ENCODE results near the gene KDM4C.

GRCh38 chr9:7135735-7136134 is 378.0 kb downstream of the KDM4C start:
- TF ChIP-seq USF2 (IDR thresholded peaks at IDR 0.05) (no peak), BHLHE40 (IDR thresholded peaks at IDR 0.05; ENCODE audit: low read depth, low read length) (no peak), ZSCAN20 (CRISPR knock-in tag; IDR thresholded peaks at IDR 0.05) (no peak), CTCF (IDR thresholded peaks at IDR 0.05) (no peak), RFX5 (IDR thresholded peaks at IDR 0.05) (no peak), MAZ (IDR thresholded peaks at IDR 0.05; ENCODE audit: borderline replicate concordance, low read depth, low read length) (no peak), EP300 (IDR thresholded peaks at IDR 0.05) (no peak), POLR2A (IDR thresholded peaks at IDR 0.05; ENCODE audit: low read length) (no peak)
- TF ChIP-seq, protein P1, sequence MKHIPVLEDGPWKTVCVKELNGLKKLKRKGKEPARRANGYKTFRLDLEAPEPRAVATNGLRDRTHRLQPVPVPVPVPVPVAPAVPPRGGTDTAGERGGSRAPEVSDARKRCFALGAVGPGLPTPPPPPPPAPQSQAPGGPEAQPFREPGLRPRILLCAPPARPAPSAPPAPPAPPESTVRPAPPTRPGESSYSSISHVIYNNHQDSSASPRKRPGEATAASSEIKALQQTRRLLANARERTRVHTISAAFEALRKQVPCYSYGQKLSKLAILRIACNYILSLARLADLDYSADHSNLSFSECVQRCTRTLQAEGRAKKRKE (CRISPR knock-in tag; IDR thresholded peaks at IDR 0.05; ENCODE audit: low read depth) = no peak

All from A549 (cell line).